Ovary (tissue), 3 donors: ENCODE measurements around the gene KDM3A.

Source experiments
- POLR2A ChIP-seq: fragments of 450-650 bp; IDR thresholded peaks from one replicate; pipeline ENCODE4 v1.6.1; 2017; ENCODE audit warnings: antibody characterized with exemption, mild to moderate bottlenecking, moderate library complexity
- TF ChIP-seq, protein P1 (sequence below), 3 donors: fragments of 450-650 bp in 2 of 3; fragments of 200-600 bp in 1 of 3; IDR thresholded peaks; one replicate each; pipeline versions ENCODE4 v1.5.1 to v1.8.0; 2016 to 2022; ENCODE audit warnings: antibody characterized with exemption in 3 of 3, mild to moderate bottlenecking in 1 of 3
- donor health status: DM: no; HTN: no; CAD: no.

DNA sequence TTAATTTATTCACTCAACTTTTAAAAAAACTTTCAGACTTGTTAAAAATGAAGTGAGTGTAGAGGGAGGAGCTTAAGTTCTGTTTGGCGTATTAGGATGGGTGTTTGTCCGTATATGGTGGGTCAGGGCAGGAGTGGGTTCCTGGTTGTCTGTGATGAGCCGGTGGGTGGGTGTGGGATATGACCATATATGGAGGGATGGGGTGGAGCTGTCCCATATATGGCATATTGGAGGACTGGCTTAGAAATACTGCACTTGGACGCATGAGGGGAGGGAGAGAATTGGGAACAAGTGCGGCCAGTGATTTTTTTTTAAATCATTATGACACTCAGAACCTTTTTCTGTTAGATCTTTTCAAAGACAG, 1.5 kb downstream of the KDM3A start:
- TF ChIP-seq, protein P1, sequence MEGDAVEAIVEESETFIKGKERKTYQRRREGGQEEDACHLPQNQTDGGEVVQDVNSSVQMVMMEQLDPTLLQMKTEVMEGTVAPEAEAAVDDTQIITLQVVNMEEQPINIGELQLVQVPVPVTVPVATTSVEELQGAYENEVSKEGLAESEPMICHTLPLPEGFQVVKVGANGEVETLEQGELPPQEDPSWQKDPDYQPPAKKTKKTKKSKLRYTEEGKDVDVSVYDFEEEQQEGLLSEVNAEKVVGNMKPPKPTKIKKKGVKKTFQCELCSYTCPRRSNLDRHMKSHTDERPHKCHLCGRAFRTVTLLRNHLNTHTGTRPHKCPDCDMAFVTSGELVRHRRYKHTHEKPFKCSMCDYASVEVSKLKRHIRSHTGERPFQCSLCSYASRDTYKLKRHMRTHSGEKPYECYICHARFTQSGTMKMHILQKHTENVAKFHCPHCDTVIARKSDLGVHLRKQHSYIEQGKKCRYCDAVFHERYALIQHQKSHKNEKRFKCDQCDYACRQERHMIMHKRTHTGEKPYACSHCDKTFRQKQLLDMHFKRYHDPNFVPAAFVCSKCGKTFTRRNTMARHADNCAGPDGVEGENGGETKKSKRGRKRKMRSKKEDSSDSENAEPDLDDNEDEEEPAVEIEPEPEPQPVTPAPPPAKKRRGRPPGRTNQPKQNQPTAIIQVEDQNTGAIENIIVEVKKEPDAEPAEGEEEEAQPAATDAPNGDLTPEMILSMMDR (IDR thresholded peaks at IDR 0.05), result no peak
- TF ChIP-seq POLR2A, result no peak
